ENCODE results near the gene SCN8A.
"Not testable (repeated sequence)": the region's sequence is repeated elsewhere in the genome, so short reads cannot be mapped to it uniquely, and the experiment has no call there.

Gene SCN8A

DNA sequence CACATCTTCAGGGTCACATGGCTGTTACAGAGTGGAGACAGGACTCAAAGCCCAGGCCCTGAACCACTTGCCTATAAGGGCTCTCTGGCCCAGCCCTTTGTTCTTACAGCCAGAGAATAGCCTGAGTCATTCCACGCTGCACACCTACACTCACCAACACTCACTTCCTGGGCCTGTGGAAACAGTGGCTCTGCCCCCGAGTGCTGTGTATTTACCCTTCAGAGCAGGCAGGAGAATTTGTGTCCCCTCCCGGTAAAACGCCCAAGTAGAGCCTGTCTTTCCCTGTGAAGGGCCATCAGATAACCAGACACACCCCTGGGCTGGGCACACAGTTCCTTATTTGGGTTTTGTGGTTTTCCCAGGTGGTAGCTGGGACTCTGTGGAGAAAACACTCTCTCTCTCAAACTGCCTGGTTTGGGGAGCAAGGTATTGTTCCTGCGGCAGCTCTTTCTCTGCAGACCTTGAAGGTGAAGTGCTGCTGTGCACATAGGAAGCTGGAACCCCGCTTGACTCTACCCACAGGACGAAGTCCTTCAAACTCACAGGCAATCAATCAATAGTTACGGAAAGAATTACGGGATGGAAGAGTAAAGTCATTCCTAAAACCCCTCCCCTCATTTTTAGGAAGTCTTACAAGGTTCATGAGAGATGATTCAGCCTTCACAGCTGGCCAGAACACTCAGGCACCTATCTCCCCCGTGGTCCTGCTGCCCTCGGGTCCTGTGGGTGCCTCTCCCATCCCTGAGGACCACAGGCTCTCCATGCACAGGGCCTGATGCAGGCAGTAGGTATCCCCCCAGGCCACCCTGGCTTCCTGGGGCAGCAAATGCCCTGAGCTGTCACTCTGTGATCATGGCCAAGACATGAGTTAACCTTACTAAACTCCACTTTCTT lies 237.1 kb downstream of the SCN8A start:
- H3K4me3 ChIP-seq (ENCODE audit: low read length), result no peak overlapping the region
- peak; percentile 33 for DNase-seq (ENCODE audit: low read depth)
- TF ChIP-seq, protein P1, sequence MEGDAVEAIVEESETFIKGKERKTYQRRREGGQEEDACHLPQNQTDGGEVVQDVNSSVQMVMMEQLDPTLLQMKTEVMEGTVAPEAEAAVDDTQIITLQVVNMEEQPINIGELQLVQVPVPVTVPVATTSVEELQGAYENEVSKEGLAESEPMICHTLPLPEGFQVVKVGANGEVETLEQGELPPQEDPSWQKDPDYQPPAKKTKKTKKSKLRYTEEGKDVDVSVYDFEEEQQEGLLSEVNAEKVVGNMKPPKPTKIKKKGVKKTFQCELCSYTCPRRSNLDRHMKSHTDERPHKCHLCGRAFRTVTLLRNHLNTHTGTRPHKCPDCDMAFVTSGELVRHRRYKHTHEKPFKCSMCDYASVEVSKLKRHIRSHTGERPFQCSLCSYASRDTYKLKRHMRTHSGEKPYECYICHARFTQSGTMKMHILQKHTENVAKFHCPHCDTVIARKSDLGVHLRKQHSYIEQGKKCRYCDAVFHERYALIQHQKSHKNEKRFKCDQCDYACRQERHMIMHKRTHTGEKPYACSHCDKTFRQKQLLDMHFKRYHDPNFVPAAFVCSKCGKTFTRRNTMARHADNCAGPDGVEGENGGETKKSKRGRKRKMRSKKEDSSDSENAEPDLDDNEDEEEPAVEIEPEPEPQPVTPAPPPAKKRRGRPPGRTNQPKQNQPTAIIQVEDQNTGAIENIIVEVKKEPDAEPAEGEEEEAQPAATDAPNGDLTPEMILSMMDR (conservative IDR thresholded peaks at IDR 0.05; ENCODE audit: low read length), result no peak

DNA sequence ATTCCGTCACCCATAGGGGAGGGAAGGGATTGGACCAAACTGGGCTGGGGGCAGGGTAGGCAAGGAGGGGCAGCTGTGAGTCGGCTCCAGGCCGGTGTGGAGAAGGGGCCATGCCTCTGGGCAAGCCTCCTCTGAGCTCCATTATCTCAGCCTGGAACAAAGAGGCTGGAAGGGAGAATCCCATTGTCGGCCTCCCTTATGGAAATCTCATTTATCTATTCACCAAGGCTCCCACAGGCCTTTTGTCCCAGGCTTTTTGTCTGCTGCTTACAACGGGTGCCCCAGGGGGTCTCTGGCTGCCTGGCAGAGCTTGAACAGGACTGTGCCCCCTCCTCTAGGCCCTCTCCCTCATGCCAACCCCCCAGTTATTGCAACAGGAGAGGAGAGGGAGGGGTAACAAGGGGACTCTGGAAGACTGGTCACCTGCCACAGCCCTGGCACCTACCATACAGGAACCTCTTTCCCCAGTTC lies 238.0 kb downstream of the SCN8A start:
- TF ChIP-seq, protein P1 (conservative IDR thresholded peaks at IDR 0.05; ENCODE audit: low read length), result no peak
- no peak for DNase-seq (ENCODE audit: low read depth)
- H3K4me3 ChIP-seq (ENCODE audit: low read length), result no peak overlapping the region

DNA sequence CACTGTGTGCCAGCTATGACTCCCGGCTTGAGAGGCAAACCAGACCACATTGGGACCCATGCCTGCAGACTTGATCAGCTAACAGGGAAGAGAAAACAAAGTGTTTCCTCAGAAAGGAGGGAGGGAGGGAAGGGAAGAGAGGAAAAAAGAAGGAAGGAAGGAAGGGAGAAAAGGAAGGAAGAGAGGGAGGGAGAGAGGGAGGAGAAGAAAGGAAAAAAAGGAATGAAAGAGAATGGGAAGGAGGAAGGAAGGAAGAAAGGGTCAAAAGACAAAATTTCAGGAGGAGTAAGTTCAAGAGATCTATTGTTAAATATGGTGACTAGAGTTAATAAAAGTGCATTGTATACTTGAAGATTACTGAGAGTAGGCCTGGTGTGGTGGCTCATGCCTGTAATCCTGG lies 238.6 kb downstream of the SCN8A start:
- no peak overlapping the region for H3K4me3 ChIP-seq (ENCODE audit: low read length)
- TF ChIP-seq, protein P1 (conservative IDR thresholded peaks at IDR 0.05; ENCODE audit: low read length), result no peak
- DNase-seq (ENCODE audit: low read depth), result no peak

DNA sequence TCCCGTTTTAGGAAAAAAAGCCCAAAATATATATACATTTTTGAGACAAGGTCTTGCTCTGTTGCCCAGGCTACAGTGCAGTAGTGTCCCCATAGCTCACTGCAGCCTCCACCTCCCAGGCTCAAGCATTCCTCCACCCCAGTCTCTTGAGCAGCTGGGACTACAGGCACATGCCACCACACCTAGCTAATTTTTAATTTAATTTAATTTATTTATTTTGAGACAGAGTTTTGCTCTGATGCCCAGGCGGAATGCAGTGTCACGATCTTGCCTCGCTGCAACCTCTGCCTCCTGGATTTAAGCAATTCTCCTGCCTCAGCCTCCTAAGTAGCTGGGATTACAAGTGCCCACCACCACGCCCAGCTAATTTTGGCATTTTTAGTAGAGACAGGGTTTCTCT lies 240.8 kb downstream of the SCN8A start:
- not testable (repeated sequence) for DNase-seq (ENCODE audit: low read depth); H3K4me3 ChIP-seq (ENCODE audit: low read length)

DNA sequence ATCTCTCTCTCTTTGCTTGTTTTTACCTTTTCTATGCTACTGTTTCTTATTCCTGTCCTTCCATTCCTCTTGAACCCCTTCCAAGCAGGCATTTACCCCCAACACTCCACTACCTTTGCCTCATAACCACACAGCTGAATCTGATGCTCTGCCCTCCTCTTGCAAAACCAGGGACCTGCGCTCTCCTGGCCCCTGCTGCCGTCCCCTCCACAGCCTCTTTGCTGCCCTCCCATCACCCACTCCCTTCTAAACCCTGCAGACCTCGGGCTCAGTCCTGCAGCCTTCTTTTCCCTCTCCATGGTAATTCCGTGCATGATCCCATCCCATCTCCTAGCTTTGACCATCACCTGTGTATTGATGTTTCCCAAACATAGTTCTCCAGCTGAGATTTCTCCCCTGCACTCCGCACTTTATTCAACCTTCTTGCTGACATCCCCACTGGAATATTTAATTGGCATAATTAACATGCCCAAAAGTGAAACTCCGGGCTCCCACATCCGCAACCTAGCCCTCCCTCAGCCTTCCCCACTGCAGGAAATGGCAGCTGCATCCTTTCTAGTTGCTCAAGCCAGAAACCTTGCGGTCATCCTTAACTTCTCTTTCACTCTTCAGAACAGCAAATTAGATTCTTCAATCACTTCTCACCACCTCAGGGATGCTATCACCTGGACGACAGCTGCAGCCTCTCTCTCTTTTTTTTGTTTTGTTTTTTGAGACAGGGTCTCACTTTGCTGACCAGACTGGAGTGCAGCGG lies 241.5 kb downstream of the SCN8A start:
- no peak for DNase-seq (ENCODE audit: low read depth)
- no peak overlapping the region for H3K4me3 ChIP-seq (ENCODE audit: low read length)
- TF ChIP-seq, protein P1 (conservative IDR thresholded peaks at IDR 0.05; ENCODE audit: low read length), result no peak

DNA sequence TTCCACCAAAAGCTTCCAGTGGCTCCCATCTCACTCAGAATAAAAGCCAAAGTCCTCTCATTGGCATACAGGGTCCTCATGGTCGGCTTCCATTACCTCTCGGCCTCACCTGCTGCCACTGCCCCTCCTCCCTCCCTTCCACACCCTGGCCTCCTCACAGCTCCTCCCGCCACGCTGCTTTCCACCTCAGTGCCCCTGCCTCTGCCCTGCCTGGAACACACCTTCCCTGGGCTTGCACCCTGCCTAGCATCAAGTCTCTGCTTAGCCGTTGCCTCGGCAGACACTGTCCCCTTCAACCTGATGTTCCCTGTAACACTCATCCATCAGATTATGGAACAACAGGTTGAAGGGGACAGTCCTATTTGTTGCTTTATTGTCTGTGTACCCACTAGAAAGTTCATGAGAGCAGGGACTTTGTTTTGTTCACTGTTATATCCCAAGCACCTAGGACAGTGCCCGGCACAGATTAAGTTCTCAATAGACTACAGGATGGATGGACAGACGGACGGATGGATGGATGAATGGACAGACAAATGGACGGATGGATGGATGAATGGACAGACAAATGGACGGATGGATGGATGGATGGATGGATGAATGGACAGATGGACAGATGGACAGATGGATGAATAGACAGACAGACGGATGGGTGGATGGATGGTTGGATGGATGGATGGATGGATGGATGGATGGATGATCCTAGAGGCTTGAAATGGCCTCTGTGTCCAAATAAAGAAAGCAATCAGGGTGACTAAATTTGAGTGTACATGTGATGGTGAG lies 242.6 kb downstream of the SCN8A start:
- DNase-seq (ENCODE audit: low read depth), result no peak
- H3K4me3 ChIP-seq (ENCODE audit: low read length), result no peak overlapping the region

More for the DNA sequence above, 242.6 kb downstream of the SCN8A start:
- TF ChIP-seq, protein P1 (conservative IDR thresholded peaks at IDR 0.05; ENCODE audit: low read length), result no peak
